ENCODE measurements around the gene KIAA0040.

KIAA0040 gene

GRCh38 chr1:175217721-175218531 is 25.4 kb upstream of the KIAA0040 start:
- no peaks in the 10 kb centered on the region for H3K9me3 ChIP-seq (ENCODE audit: control insufficient read depth, insufficient read depth, low read length)
- no peak overlapping the region for H3K9ac ChIP-seq (ENCODE audit: low read depth, low read length)
- no peaks in the 10 kb centered on the region for H3K27me3 ChIP-seq (ENCODE audit: control insufficient read depth, insufficient read depth, low read length)
- no peak overlapping the region for H3K4me3 ChIP-seq (ENCODE audit: low read depth, low read length)
- H3K36me3 ChIP-seq (ENCODE audit: control insufficient read depth, insufficient read depth, low read length) = no peaks in the 10 kb centered on the region
- H3K4me1 ChIP-seq (ENCODE audit: control insufficient read depth, insufficient read depth, low read length) = peaks cover 8% of the 10 kb centered on the region

GRCh38 chr1:175216444-175216843 is 23.9 kb upstream of the KIAA0040 start:
- Histone ChIP-seq H3K4me1 (ENCODE audit: control insufficient read depth, insufficient read depth, low read length) (peaks cover 1% of the 10 kb centered on the region), H3K36me3 (ENCODE audit: control insufficient read depth, insufficient read depth, low read length) (no peaks in the 10 kb centered on the region), H3K4me3 (ENCODE audit: low read depth, low read length) (no peak overlapping the region), H3K27me3 (ENCODE audit: control insufficient read depth, insufficient read depth, low read length) (no peaks in the 10 kb centered on the region), H3K9me3 (ENCODE audit: control insufficient read depth, insufficient read depth, low read length) (no peaks in the 10 kb centered on the region), H3K9ac (ENCODE audit: low read depth, low read length) (no peak overlapping the region)

GRCh38 chr1:175211656-175212055 is 19.1 kb upstream of the KIAA0040 start:
- Histone ChIP-seq H3K36me3 (ENCODE audit: control insufficient read depth, insufficient read depth, low read length) (no peaks in the 10 kb centered on the region), H3K9ac (ENCODE audit: low read depth, low read length) (no peak overlapping the region), H3K9me3 (ENCODE audit: control insufficient read depth, insufficient read depth, low read length) (no peaks in the 10 kb centered on the region), H3K4me1 (ENCODE audit: control insufficient read depth, insufficient read depth, low read length) (no peaks in the 10 kb centered on the region), H3K4me3 (ENCODE audit: low read depth, low read length) (no peak overlapping the region), H3K27me3 (ENCODE audit: control insufficient read depth, insufficient read depth, low read length) (no peaks in the 10 kb centered on the region)

- no peaks in the 10 kb centered on the region for H3K27me3 ChIP-seq (ENCODE audit: control insufficient read depth, insufficient read depth, low read length)
- H3K36me3 ChIP-seq (ENCODE audit: control insufficient read depth, insufficient read depth, low read length) = no peaks in the 10 kb centered on the region
- H3K9ac ChIP-seq (ENCODE audit: low read depth, low read length) = no peak overlapping the region
- no peak overlapping the region for H3K4me3 ChIP-seq (ENCODE audit: low read depth, low read length)
- H3K9me3 ChIP-seq (ENCODE audit: control insufficient read depth, insufficient read depth, low read length) = no peaks in the 10 kb centered on the region
- H3K4me1 ChIP-seq (ENCODE audit: control insufficient read depth, insufficient read depth, low read length) = no peaks in the 10 kb centered on the region
Observed at GRCh38 chr1:175210744-175211143, 18.2 kb upstream of the KIAA0040 start.

GRCh38 chr1:175209493-175209921 is 16.9 kb upstream of the KIAA0040 start:
- no peaks in the 10 kb centered on the region for H3K4me1 ChIP-seq (ENCODE audit: control insufficient read depth, insufficient read depth, low read length)
- H3K9ac ChIP-seq (ENCODE audit: low read depth, low read length) = no peak overlapping the region
- no peaks in the 10 kb centered on the region for H3K27me3 ChIP-seq (ENCODE audit: control insufficient read depth, insufficient read depth, low read length)
- H3K36me3 ChIP-seq (ENCODE audit: control insufficient read depth, insufficient read depth, low read length) = no peaks in the 10 kb centered on the region
- H3K9me3 ChIP-seq (ENCODE audit: control insufficient read depth, insufficient read depth, low read length) = no peaks in the 10 kb centered on the region
- no peak overlapping the region for H3K4me3 ChIP-seq (ENCODE audit: low read depth, low read length)

GRCh38 chr1:175208773-175209492 is 16.4 kb upstream of the KIAA0040 start:
- H3K4me1 ChIP-seq (ENCODE audit: control insufficient read depth, insufficient read depth, low read length) = no peaks in the 10 kb centered on the region
- no peaks in the 10 kb centered on the region for H3K9me3 ChIP-seq (ENCODE audit: control insufficient read depth, insufficient read depth, low read length)
- no peak overlapping the region for H3K9ac ChIP-seq (ENCODE audit: low read depth, low read length)
- no peaks in the 10 kb centered on the region for H3K36me3 ChIP-seq (ENCODE audit: control insufficient read depth, insufficient read depth, low read length)
- H3K4me3 ChIP-seq (ENCODE audit: low read depth, low read length) = no peak overlapping the region
- H3K27me3 ChIP-seq (ENCODE audit: control insufficient read depth, insufficient read depth, low read length) = no peaks in the 10 kb centered on the region

- Histone ChIP-seq H3K4me1 (ENCODE audit: control insufficient read depth, insufficient read depth, low read length) (no peaks in the 10 kb centered on the region), H3K9me3 (ENCODE audit: control insufficient read depth, insufficient read depth, low read length) (no peaks in the 10 kb centered on the region), H3K27me3 (ENCODE audit: control insufficient read depth, insufficient read depth, low read length) (no peaks in the 10 kb centered on the region), H3K9ac (ENCODE audit: low read depth, low read length) (no peak overlapping the region), H3K4me3 (ENCODE audit: low read depth, low read length) (no peak overlapping the region), H3K36me3 (ENCODE audit: control insufficient read depth, insufficient read depth, low read length) (no peaks in the 10 kb centered on the region)
Observed at GRCh38 chr1:175207971-175208370, 15.4 kb upstream of the KIAA0040 start.

- H3K4me1 ChIP-seq (ENCODE audit: control insufficient read depth, insufficient read depth, low read length) = no peaks in the 10 kb centered on the region
- no peak overlapping the region for H3K4me3 ChIP-seq (ENCODE audit: low read depth, low read length)
- H3K9me3 ChIP-seq (ENCODE audit: control insufficient read depth, insufficient read depth, low read length) = no peaks in the 10 kb centered on the region
- no peaks in the 10 kb centered on the region for H3K27me3 ChIP-seq (ENCODE audit: control insufficient read depth, insufficient read depth, low read length)
- H3K9ac ChIP-seq (ENCODE audit: low read depth, low read length) = no peak overlapping the region
- no peaks in the 10 kb centered on the region for H3K36me3 ChIP-seq (ENCODE audit: control insufficient read depth, insufficient read depth, low read length)
Observed at GRCh38 chr1:175206687-175207086, 14.1 kb upstream of the KIAA0040 start.

- Histone ChIP-seq H3K9me3 (ENCODE audit: control insufficient read depth, insufficient read depth, low read length) (no peaks in the 10 kb centered on the region), H3K36me3 (ENCODE audit: control insufficient read depth, insufficient read depth, low read length) (no peaks in the 10 kb centered on the region), H3K4me3 (ENCODE audit: low read depth, low read length) (no peak overlapping the region), H3K9ac (ENCODE audit: low read depth, low read length) (no peak overlapping the region), H3K4me1 (ENCODE audit: control insufficient read depth, insufficient read depth, low read length) (no peaks in the 10 kb centered on the region), H3K27me3 (ENCODE audit: control insufficient read depth, insufficient read depth, low read length) (no peaks in the 10 kb centered on the region)
Observed at GRCh38 chr1:175204330-175204729, 11.8 kb upstream of the KIAA0040 start.

GRCh38 chr1:175203570-175204068 is 11.0 kb upstream of the KIAA0040 start:
- no peaks in the 10 kb centered on the region for H3K4me1 ChIP-seq (ENCODE audit: control insufficient read depth, insufficient read depth, low read length)
- H3K9ac ChIP-seq (ENCODE audit: low read depth, low read length) = no peak overlapping the region
- no peaks in the 10 kb centered on the region for H3K27me3 ChIP-seq (ENCODE audit: control insufficient read depth, insufficient read depth, low read length)
- no peak overlapping the region for H3K4me3 ChIP-seq (ENCODE audit: low read depth, low read length)
- H3K36me3 ChIP-seq (ENCODE audit: control insufficient read depth, insufficient read depth, low read length) = no peaks in the 10 kb centered on the region
- no peaks in the 10 kb centered on the region for H3K9me3 ChIP-seq (ENCODE audit: control insufficient read depth, insufficient read depth, low read length)

- H3K9me3 ChIP-seq (ENCODE audit: control insufficient read depth, insufficient read depth, low read length) = no peaks in the 10 kb centered on the region
- H3K36me3 ChIP-seq (ENCODE audit: control insufficient read depth, insufficient read depth, low read length) = no peaks in the 10 kb centered on the region
- H3K4me1 ChIP-seq (ENCODE audit: control insufficient read depth, insufficient read depth, low read length) = no peaks in the 10 kb centered on the region
- no peaks in the 10 kb centered on the region for H3K27me3 ChIP-seq (ENCODE audit: control insufficient read depth, insufficient read depth, low read length)
- no peak overlapping the region for H3K9ac ChIP-seq (ENCODE audit: low read depth, low read length)
- H3K4me3 ChIP-seq (ENCODE audit: low read depth, low read length) = no peak overlapping the region
Observed at GRCh38 chr1:175200678-175201521, 8.3 kb upstream of the KIAA0040 start.

Data from iPS-15b (cell line).